Measurements from ENCODE around the gene KCNQ5.

KCNQ5 gene

GRCh38 chr6:72657407-72658197, 35.7 kb downstream of the KCNQ5 start:
- H3K4me1 ChIP-seq (ENCODE audit: control insufficient read depth, insufficient read depth, low read length): peaks cover 16% of the 10 kb centered on the region
- H3K4me2 ChIP-seq (ENCODE audit: low read length): no peak overlapping the region
- H3K27me3 ChIP-seq (ENCODE audit: control insufficient read depth, insufficient read depth, low read length): no peaks in the 10 kb centered on the region
- H3K36me3 ChIP-seq (ENCODE audit: insufficient read depth, low read length): no peaks in the 10 kb centered on the region
- H3K9me3 ChIP-seq (replicated peaks; ENCODE audit: low read length): no peaks in the 10 kb centered on the region
- H3K9ac ChIP-seq (ENCODE audit: low read depth, low read length): no peak overlapping the region
- H3K4me3 ChIP-seq (ENCODE audit: low read length): no peak overlapping the region

GRCh38 chr6:72659754-72660153, 37.9 kb downstream of the KCNQ5 start:
- no peak overlapping the region for H3K4me2 ChIP-seq (ENCODE audit: low read length)
- no peaks in the 10 kb centered on the region for H3K9me3 ChIP-seq (replicated peaks; ENCODE audit: low read length)
- peaks cover 14% of the 10 kb centered on the region for H3K4me1 ChIP-seq (ENCODE audit: control insufficient read depth, insufficient read depth, low read length)
- no peak overlapping the region for H3K4me3 ChIP-seq (ENCODE audit: low read length)
- no peak overlapping the region for H3K9ac ChIP-seq (ENCODE audit: low read depth, low read length)
- H3K36me3 ChIP-seq (ENCODE audit: insufficient read depth, low read length): no peaks in the 10 kb centered on the region
- H3K27me3 ChIP-seq (ENCODE audit: control insufficient read depth, insufficient read depth, low read length): no peaks in the 10 kb centered on the region

GRCh38 chr6:72661411-72661810, 39.5 kb downstream of the KCNQ5 start:
- Histone ChIP-seq H3K9me3 (replicated peaks; ENCODE audit: low read length) (no peaks in the 10 kb centered on the region), H3K4me1 (ENCODE audit: control insufficient read depth, insufficient read depth, low read length) (peaks cover 14% of the 10 kb centered on the region), H3K36me3 (ENCODE audit: insufficient read depth, low read length) (no peaks in the 10 kb centered on the region), H3K27me3 (ENCODE audit: control insufficient read depth, insufficient read depth, low read length) (no peaks in the 10 kb centered on the region), H3K9ac (ENCODE audit: low read depth, low read length) (no peak overlapping the region), H3K4me2 (ENCODE audit: low read length) (no peak overlapping the region), H3K4me3 (ENCODE audit: low read length) (no peak overlapping the region)

- Histone ChIP-seq H3K36me3 (ENCODE audit: insufficient read depth, low read length) (no peaks in the 10 kb centered on the region), H3K27me3 (ENCODE audit: control insufficient read depth, insufficient read depth, low read length) (no peaks in the 10 kb centered on the region), H3K4me1 (ENCODE audit: control insufficient read depth, insufficient read depth, low read length) (peaks cover 6% of the 10 kb centered on the region), H3K9me3 (replicated peaks; ENCODE audit: low read length) (no peaks in the 10 kb centered on the region), H3K4me3 (ENCODE audit: low read length) (no peak overlapping the region), H3K4me2 (ENCODE audit: low read length) (no peak overlapping the region), H3K9ac (ENCODE audit: low read depth, low read length) (no peak overlapping the region)
Observed at GRCh38 chr6:72665599-72665998, 43.7 kb downstream of the KCNQ5 start.

- Histone ChIP-seq H3K4me2 (ENCODE audit: low read length) (no peak overlapping the region), H3K36me3 (ENCODE audit: insufficient read depth, low read length) (no peaks in the 10 kb centered on the region), H3K9ac (ENCODE audit: low read depth, low read length) (no peak overlapping the region), H3K27me3 (ENCODE audit: control insufficient read depth, insufficient read depth, low read length) (no peaks in the 10 kb centered on the region), H3K9me3 (replicated peaks; ENCODE audit: low read length) (no peaks in the 10 kb centered on the region), H3K4me1 (ENCODE audit: control insufficient read depth, insufficient read depth, low read length) (no peaks in the 10 kb centered on the region), H3K4me3 (ENCODE audit: low read length) (no peak overlapping the region)
Observed at GRCh38 chr6:72669324-72669723, 47.5 kb downstream of the KCNQ5 start.

GRCh38 chr6:72672906-72673305, 51.0 kb downstream of the KCNQ5 start:
- Histone ChIP-seq H3K9ac (ENCODE audit: low read depth, low read length) (no peak overlapping the region), H3K4me2 (ENCODE audit: low read length) (no peak overlapping the region), H3K36me3 (ENCODE audit: insufficient read depth, low read length) (no peaks in the 10 kb centered on the region), H3K4me1 (ENCODE audit: control insufficient read depth, insufficient read depth, low read length) (peaks cover 3% of the 10 kb centered on the region), H3K9me3 (replicated peaks; ENCODE audit: low read length) (no peaks in the 10 kb centered on the region), H3K27me3 (ENCODE audit: control insufficient read depth, insufficient read depth, low read length) (no peaks in the 10 kb centered on the region), H3K4me3 (ENCODE audit: low read length) (no peak overlapping the region)

- no peaks in the 10 kb centered on the region for H3K9me3 ChIP-seq (replicated peaks; ENCODE audit: low read length)
- no peak overlapping the region for H3K9ac ChIP-seq (ENCODE audit: low read depth, low read length)
- H3K4me3 ChIP-seq (ENCODE audit: low read length): no peak overlapping the region
- no peak overlapping the region for H3K4me2 ChIP-seq (ENCODE audit: low read length)
- peaks cover 3% of the 10 kb centered on the region for H3K4me1 ChIP-seq (ENCODE audit: control insufficient read depth, insufficient read depth, low read length)
- no peaks in the 10 kb centered on the region for H3K36me3 ChIP-seq (ENCODE audit: insufficient read depth, low read length)
- H3K27me3 ChIP-seq (ENCODE audit: control insufficient read depth, insufficient read depth, low read length): no peaks in the 10 kb centered on the region
Observed at GRCh38 chr6:72674842-72675241, 53.0 kb downstream of the KCNQ5 start.

GRCh38 chr6:72675396-72675795, 53.5 kb downstream of the KCNQ5 start:
- Histone ChIP-seq H3K4me3 (ENCODE audit: low read length) (no peak overlapping the region), H3K9ac (ENCODE audit: low read depth, low read length) (no peak overlapping the region), H3K4me2 (ENCODE audit: low read length) (no peak overlapping the region), H3K36me3 (ENCODE audit: insufficient read depth, low read length) (no peaks in the 10 kb centered on the region), H3K4me1 (ENCODE audit: control insufficient read depth, insufficient read depth, low read length) (peaks cover 3% of the 10 kb centered on the region), H3K9me3 (replicated peaks; ENCODE audit: low read length) (no peaks in the 10 kb centered on the region), H3K27me3 (ENCODE audit: control insufficient read depth, insufficient read depth, low read length) (no peaks in the 10 kb centered on the region)

GRCh38 chr6:72676995-72677394, 55.1 kb downstream of the KCNQ5 start:
- H3K27me3 ChIP-seq (ENCODE audit: control insufficient read depth, insufficient read depth, low read length): no peaks in the 10 kb centered on the region
- no peaks in the 10 kb centered on the region for H3K36me3 ChIP-seq (ENCODE audit: insufficient read depth, low read length)
- H3K9ac ChIP-seq (ENCODE audit: low read depth, low read length): no peak overlapping the region
- no peak overlapping the region for H3K4me3 ChIP-seq (ENCODE audit: low read length)
- no peaks in the 10 kb centered on the region for H3K9me3 ChIP-seq (replicated peaks; ENCODE audit: low read length)
- no peak overlapping the region for H3K4me2 ChIP-seq (ENCODE audit: low read length)
- peaks cover 3% of the 10 kb centered on the region for H3K4me1 ChIP-seq (ENCODE audit: control insufficient read depth, insufficient read depth, low read length)

- no peaks in the 10 kb centered on the region for H3K27me3 ChIP-seq (ENCODE audit: control insufficient read depth, insufficient read depth, low read length)
- no peaks in the 10 kb centered on the region for H3K9me3 ChIP-seq (replicated peaks; ENCODE audit: low read length)
- no peaks in the 10 kb centered on the region for H3K36me3 ChIP-seq (ENCODE audit: insufficient read depth, low read length)
- H3K4me2 ChIP-seq (ENCODE audit: low read length): no peak overlapping the region
- no peak overlapping the region for H3K4me3 ChIP-seq (ENCODE audit: low read length)
- peaks cover 3% of the 10 kb centered on the region for H3K4me1 ChIP-seq (ENCODE audit: control insufficient read depth, insufficient read depth, low read length)
- no peak overlapping the region for H3K9ac ChIP-seq (ENCODE audit: low read depth, low read length)
Observed at GRCh38 chr6:72677740-72678139, 55.9 kb downstream of the KCNQ5 start.

- H3K9ac ChIP-seq (ENCODE audit: low read depth, low read length): no peak overlapping the region
Observed at GRCh38 chr6:72683797-72684196, 61.9 kb downstream of the KCNQ5 start.

More at GRCh38 chr6:72683797-72684196, 61.9 kb downstream of the KCNQ5 start:
- Histone ChIP-seq H3K27me3 (ENCODE audit: control insufficient read depth, insufficient read depth, low read length) (no peaks in the 10 kb centered on the region), H3K4me2 (ENCODE audit: low read length) (no peak overlapping the region), H3K4me3 (ENCODE audit: low read length) (no peak overlapping the region), H3K9me3 (replicated peaks; ENCODE audit: low read length) (no peaks in the 10 kb centered on the region), H3K4me1 (ENCODE audit: control insufficient read depth, insufficient read depth, low read length) (no peaks in the 10 kb centered on the region), H3K36me3 (ENCODE audit: insufficient read depth, low read length) (no peaks in the 10 kb centered on the region)
